ENCODE measurements around the gene AFF1.

DNA sequence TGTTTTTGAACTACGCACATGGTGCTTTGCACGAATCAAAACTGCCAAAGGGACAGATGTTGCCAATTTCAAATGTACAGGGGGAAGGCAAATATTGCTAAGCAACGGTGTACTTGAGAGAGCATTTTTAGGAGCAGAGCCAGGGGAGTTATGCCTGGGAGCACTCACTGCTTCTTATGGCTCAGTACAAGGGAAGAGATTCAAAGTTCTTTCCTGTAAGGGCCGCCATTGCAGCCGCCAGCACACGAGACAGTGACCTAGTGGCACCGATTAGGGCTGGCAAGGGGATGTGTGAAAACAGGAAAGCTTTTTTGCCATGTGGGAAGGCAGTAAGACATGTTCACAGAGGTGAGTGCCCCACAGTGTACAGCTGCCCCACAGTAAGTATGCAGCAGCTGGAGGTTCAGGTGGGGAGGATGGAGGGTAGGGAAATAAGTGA lies 133.8 kb downstream of the AFF1 start:
- TF ChIP-seq TEAD4 (CRISPR knock-in tag; IDR thresholded peaks at IDR 0.05) (no peak), FOXK1 (CRISPR knock-in tag; IDR thresholded peaks at IDR 0.05) (no peak), TP53 (CRISPR knock-in tag; IDR thresholded peaks at IDR 0.05) (no peak), CTCF (IDR thresholded peaks at IDR 0.05) (no peak), ETV6 (CRISPR knock-in tag; IDR thresholded peaks at IDR 0.05) (no peak), ATF6 (CRISPR knock-in tag; IDR thresholded peaks at IDR 0.05) (no peak), ZNF281 (CRISPR knock-in tag; IDR thresholded peaks at IDR 0.05) (no peak), TCF7 (CRISPR knock-in tag; IDR thresholded peaks at IDR 0.05; ENCODE audit: low read depth) (no peak), E2F1 (CRISPR knock-in tag; IDR thresholded peaks at IDR 0.05) (no peak), PRDM15 (CRISPR knock-in tag; IDR thresholded peaks at IDR 0.05) (no peak)
- TF ChIP-seq, protein P1, sequence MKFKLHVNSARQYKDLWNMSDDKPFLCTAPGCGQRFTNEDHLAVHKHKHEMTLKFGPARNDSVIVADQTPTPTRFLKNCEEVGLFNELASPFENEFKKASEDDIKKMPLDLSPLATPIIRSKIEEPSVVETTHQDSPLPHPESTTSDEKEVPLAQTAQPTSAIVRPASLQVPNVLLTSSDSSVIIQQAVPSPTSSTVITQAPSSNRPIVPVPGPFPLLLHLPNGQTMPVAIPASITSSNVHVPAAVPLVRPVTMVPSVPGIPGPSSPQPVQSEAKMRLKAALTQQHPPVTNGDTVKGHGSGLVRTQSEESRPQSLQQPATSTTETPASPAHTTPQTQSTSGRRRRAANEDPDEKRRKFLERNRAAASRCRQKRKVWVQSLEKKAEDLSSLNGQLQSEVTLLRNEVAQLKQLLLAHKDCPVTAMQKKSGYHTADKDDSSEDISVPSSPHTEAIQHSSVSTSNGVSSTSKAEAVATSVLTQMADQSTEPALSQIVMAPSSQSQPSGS (CRISPR knock-in tag; IDR thresholded peaks at IDR 0.05; ENCODE audit: borderline replicate concordance, low read depth): no peak
- TF ChIP-seq, protein P2, sequence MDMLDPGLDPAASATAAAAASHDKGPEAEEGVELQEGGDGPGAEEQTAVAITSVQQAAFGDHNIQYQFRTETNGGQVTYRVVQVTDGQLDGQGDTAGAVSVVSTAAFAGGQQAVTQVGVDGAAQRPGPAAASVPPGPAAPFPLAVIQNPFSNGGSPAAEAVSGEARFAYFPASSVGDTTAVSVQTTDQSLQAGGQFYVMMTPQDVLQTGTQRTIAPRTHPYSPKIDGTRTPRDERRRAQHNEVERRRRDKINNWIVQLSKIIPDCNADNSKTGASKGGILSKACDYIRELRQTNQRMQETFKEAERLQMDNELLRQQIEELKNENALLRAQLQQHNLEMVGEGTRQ (CRISPR knock-in tag; IDR thresholded peaks at IDR 0.05): no peak
- TF ChIP-seq, protein P3, sequence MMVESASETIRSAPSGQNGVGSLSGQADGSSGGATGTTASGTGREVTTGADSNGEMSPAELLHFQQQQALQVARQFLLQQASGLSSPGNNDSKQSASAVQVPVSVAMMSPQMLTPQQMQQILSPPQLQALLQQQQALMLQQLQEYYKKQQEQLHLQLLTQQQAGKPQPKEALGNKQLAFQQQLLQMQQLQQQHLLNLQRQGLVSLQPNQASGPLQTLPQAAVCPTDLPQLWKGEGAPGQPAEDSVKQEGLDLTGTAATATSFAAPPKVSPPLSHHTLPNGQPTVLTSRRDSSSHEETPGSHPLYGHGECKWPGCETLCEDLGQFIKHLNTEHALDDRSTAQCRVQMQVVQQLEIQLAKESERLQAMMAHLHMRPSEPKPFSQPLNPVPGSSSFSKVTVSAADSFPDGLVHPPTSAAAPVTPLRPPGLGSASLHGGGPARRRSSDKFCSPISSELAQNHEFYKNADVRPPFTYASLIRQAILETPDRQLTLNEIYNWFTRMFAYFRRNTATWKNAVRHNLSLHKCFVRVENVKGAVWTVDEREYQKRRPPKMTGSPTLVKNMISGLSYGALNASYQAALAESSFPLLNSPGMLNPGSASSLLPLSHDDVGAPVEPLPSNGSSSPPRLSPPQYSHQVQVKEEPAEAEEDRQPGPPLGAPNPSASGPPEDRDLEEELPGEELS (CRISPR knock-in tag; IDR thresholded peaks at IDR 0.05): no peak

All from WTC11 (cell line).